Measurements from ENCODE around the gene SPANXA2. TPM values are rescaled to one million over a fixed set of nuclear protein-coding genes. Genes with fewer than 3 reads are reported as not detected.
"Not testable (repeated sequence)": the region's sequence is repeated elsewhere in the genome, so short reads cannot be mapped to it uniquely, and the experiment has no call there.

SPANXA2 gene
- not detected in 2 replicates for total RNA-seq

GRCh38 chrX:141589408-141589807, at the start of gene SPANXA2:
SPANXA2 (plus strand) TSS chrX:141589708; CDS start chrX:141589768, 60 bp downstream.
- not testable (repeated sequence) for DNase-seq (ENCODE audit: low read depth in 2 of 2)

GRCh38 chrX:141542551-141542950, 47.0 kb upstream of the SPANXA2 start:
- DNase-seq (ENCODE audit: low read depth in 2 of 2): not testable (repeated sequence)

- not testable (repeated sequence) for DNase-seq (ENCODE audit: low read depth in 2 of 2)
Observed at GRCh38 chrX:141584638-141585037, 4.9 kb upstream of the SPANXA2 start, which contains the start of gene SPANXA1. SPANXA1 (minus strand) TSS chrX:141584738; CDS start chrX:141584678, 60 bp downstream.

- no peak for DNase-seq (ENCODE audit: low read depth in 2 of 2)
Observed at GRCh38 chrX:141609111-141609510, 19.6 kb downstream of the SPANXA2 start.

GRCh38 chrX:141619336-141619735, 29.8 kb downstream of the SPANXA2 start:
- DNase-seq (ENCODE audit: low read depth in 2 of 2): no peak

GRCh38 chrX:141632124-141632523, 42.6 kb downstream of the SPANXA2 start:
- DNase-seq (ENCODE audit: low read depth in 2 of 2): no peak

GRCh38 chrX:141638550-141638949, 49.0 kb downstream of the SPANXA2 start:
- no peak for DNase-seq (ENCODE audit: low read depth in 2 of 2)

Other genes starting within 250 kb of the SPANXA2 start
- gene SPANXA1, start 5.0 kb upstream of the SPANXA2 start, total RNA-seq: not detected in 2 replicates
- gene SPANXD, start 109.0 kb downstream of the SPANXA2 start, total RNA-seq: not detected in 2 replicates
- gene MAGEC3, start 248.6 kb downstream of the SPANXA2 start, total RNA-seq: not detected in 2 replicates